A549 (cell line): ENCODE data around the gene B3GNT4. TPM values are rescaled to one million over a fixed set of nuclear protein-coding genes. Genes with fewer than 3 reads are reported as not detected.

Experiments used
- ATAC-seq, 2 experiments: fragments of 200-7000 bp in 1 of 2; fragments of >200 bp in 1 of 2; cut with Nextera tagmentation in 1 of 2; cut with Tn5 transposase in 1 of 2; 3 replicates each; pipeline versions ENCODE4 v1.8.0 to v1.9.1; 2018 to 2020; ENCODE audit warnings: mild to moderate bottlenecking in 1 of 2, moderate library complexity in 1 of 2
- CTCF ChIA-PET: fragments of 300-600 bp; sonication (Branson Sonifier 250); formaldehyde crosslinking; extraction: SDS; loops from one replicate; lab custom pipeline; 2021; ENCODE audit warnings: antibody characterized with exemption, inconsistent platforms; lab: Yijun Ruan, JAX
- POLR2A ChIA-PET: fragments of 350-600 bp; formaldehyde crosslinking; extraction: SDS; loops from one replicate; lab custom pipeline; 2021; ENCODE audit warnings: antibody characterized with exemption, inconsistent platforms; lab: Yijun Ruan, JAX
- DNase-seq, 2 experiments: peaks; one replicate each; pipeline versions ENCODE4 v3.0.0 to v3.0.0-alpha.2; 2011 to 2016; ENCODE audit warnings: low read depth in 1 of 2, low spot score in 1 of 2
- FAIRE-seq: peaks from 2 replicates; lab custom pipeline; 2011; peaks lifted over from hg19 to GRCh38; lab: Jason Lieb, UNC
- H3K27ac ChIP-seq, 2 experiments: fragments of >200 bp; sonication (Bioruptor Twin); formaldehyde crosslinking; 3 replicates each; pipeline ENCODE4 v1.5.1; 2016 to 2017
- H3K4me1 ChIP-seq: fragments of >200 bp; sonication (Bioruptor Twin); formaldehyde crosslinking; 3 replicates; pipeline ENCODE4 v1.6.1; 2016
- H3K4me2 ChIP-seq: fragments of >200 bp; sonication (Bioruptor Twin); formaldehyde crosslinking; 3 replicates; pipeline ENCODE4 v1.6.1; 2016
- H3K4me3 ChIP-seq: fragments of >200 bp; sonication (Bioruptor Twin); formaldehyde crosslinking; 3 replicates; pipeline ENCODE4 v1.5.1; 2016
- H3K9me3 ChIP-seq: fragments of >200 bp; sonication (Bioruptor Twin); formaldehyde crosslinking; 3 replicates; pipeline ENCODE4 v1.6.1; 2016
- BHLHE40 ChIP-seq: IDR thresholded peaks from 2 replicates; pipeline ENCODE4 v1.6.1; 2012; ENCODE audit warnings: low read depth, low read length, inconsistent platforms
- CBX2 ChIP-seq: fragments of 200-600 bp; sonication (generic); IDR thresholded peaks from 2 replicates; pipeline ENCODE4 v1.6.1; 2016; ENCODE audit warnings: low read depth, mild to moderate bottlenecking, borderline replicate concordance
- CBX8 ChIP-seq: fragments of 200-600 bp; sonication (generic); IDR thresholded peaks from 2 replicates; pipeline ENCODE4 v1.6.1; 2016
- CEBPB ChIP-seq, 2 experiments: fragments of >200 bp in 1 of 2; sonication (Bioruptor Twin) in 1 of 2; formaldehyde crosslinking in 1 of 2; IDR thresholded peaks; 2 replicates each; pipeline ENCODE4 v1.6.1; 2012 to 2016
- CHD2 ChIP-seq: fragments of 150-350 bp; IDR thresholded peaks from 2 replicates; pipeline ENCODE4 v1.6.1; 2014; ENCODE audit warnings: low read length; ENCODE audit not compliant: partially characterized antibody
- FOXS1 ChIP-seq: fragments of 250-450 bp; sonication (Bioruptor Pico); IDR thresholded peaks from 2 replicates; pipeline ENCODE4 v1.5.0; 2020; ENCODE audit warnings: mild to moderate bottlenecking, moderate library complexity
- HDAC2 ChIP-seq: fragments of 200-600 bp; sonication (generic); IDR thresholded peaks from 2 replicates; pipeline ENCODE4 v1.6.1; 2016
- HEYL ChIP-seq: fragments of 250-450 bp; sonication (Bioruptor Pico); IDR thresholded peaks from 2 replicates; pipeline ENCODE4 v1.8.0; 2021; ENCODE audit warnings: mild to moderate bottlenecking, moderate library complexity
- JUNB ChIP-seq: fragments of >200 bp; sonication (Bioruptor Twin); formaldehyde crosslinking; IDR thresholded peaks from 2 replicates; pipeline ENCODE4 v1.6.1; 2016
- PHF8 ChIP-seq: fragments of 200-600 bp; sonication (generic); IDR thresholded peaks from 2 replicates; pipeline ENCODE4 v1.6.1; 2016; ENCODE audit warnings: low read depth, mild to moderate bottlenecking, antibody characterized with exemption, moderate library complexity, borderline replicate concordance
- POLR2AphosphoS2 ChIP-seq: conservative IDR thresholded peaks from 2 replicates; pipeline ENCODE4 v1.6.1; 2012; ENCODE audit warnings: low read length, improper control_type of control experiment, inconsistent platforms
- RCOR1 ChIP-seq: fragments of 150-350 bp; IDR thresholded peaks from 2 replicates; pipeline ENCODE4 v1.6.1; 2014; ENCODE audit warnings: antibody characterized with exemption, low read length, low read depth
- ZC3H11A ChIP-seq: fragments of 450-650 bp; IDR thresholded peaks from 2 replicates; pipeline ENCODE4 v1.6.1; 2014; ENCODE audit warnings: antibody characterized with exemption, mild to moderate bottlenecking
- WGBS: methylation state at CpG from one replicate; pipeline ENCODE4 v1.1.6; 2017; ENCODE audit errors: missing lambda C conversion rate; 5-methylcytosine and 5-hydroxymethylcytosine counted together
- polyA plus RNA-seq, 4 experiments: library from polyadenylated mRNA; depleted of rRNA in 3 of 4; stranded (reverse); fragments of >200 nt; fragmentation: RNase III in 1 of 4; extraction: RNeasy Plus Mini Kit Qiagen cat#74134 plus additional on column Dnase treatment in 1 of 4; gene quantifications; 2 replicates in 3 of 4; 3 replicates in 1 of 4; pipeline ENCODE4 v1.2.3, GENCODE V29; 2011 to 2017
- TF ChIP-seq, protein P1 (sequence below): fragments of 450-650 bp; IDR thresholded peaks from 2 replicates; pipeline ENCODE4 v1.6.1; 2014; ENCODE audit warnings: antibody characterized with exemption
- TF ChIP-seq, protein P2 (sequence below): fragments of 250-450 bp; sonication (Bioruptor Pico); IDR thresholded peaks from 2 replicates; pipeline ENCODE4 v1.5.0; 2020; ENCODE audit warnings: low read depth, mild to moderate bottlenecking, moderate library complexity
- TF ChIP-seq, protein P3 (sequence below): IDR thresholded peaks from 2 replicates; pipeline ENCODE4 v1.6.1; 2012; ENCODE audit warnings: low read depth, borderline replicate concordance
- TF ChIP-seq, protein P4 (sequence below): fragments of >200 bp; sonication (Bioruptor Twin); formaldehyde crosslinking; IDR thresholded peaks from 2 replicates; pipeline ENCODE4 v1.6.1; 2016
- TF ChIP-seq, protein P5 (sequence below): fragments of 150-350 bp; IDR thresholded peaks from 2 replicates; pipeline ENCODE4 v1.6.1; 2014; ENCODE audit warnings: low read depth, mild to moderate bottlenecking, low read length

B3GNT4 gene
- polyA plus RNA-seq, 2 of the 4 experiments (the other 2 are of a cell fraction) = 0.74 to 1.2 TPM

DNA sequence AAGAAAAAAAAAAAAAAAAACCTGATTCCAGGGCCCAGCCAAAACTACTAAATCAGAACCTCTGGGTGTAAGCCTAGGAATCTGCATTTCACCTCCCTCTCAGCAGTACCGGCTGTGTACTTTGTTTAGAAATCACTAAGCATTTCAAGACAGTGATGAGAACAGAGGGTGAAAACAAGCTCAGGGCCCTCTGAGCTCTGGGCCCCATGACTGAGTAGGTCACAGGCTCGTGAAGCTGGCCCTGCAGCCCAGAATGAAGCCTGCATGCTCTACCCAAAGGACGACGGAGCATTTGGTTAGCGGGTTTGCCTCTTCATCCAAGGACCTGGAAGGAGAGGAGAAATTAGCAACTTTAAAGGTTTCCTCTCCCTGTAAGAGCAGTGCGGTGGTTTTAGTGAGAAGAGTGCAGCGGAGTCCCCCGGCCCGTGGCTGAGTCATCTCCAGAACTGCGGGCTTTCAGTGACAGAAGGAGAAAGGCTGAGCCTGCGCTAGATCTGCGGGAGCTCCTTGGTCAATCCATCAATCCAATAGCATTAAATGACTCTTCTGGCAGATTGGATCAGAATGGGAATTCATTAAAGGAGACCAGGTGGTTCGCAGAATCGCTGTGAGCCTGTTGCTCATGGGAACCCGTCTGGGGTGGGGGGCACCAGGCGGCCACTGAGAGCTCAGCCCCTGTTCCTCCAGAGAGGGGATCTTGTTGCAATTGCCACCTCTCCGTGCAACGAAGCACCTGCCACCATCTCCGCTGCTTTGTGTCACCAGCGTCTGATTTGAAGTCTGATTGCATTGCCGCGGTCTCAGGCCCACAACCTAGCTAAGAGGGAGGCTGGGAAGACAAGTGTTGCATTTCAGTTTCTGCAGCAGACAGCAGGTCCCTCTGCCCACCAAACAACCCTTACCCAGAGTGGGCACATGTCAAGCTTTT, 36.8 kb upstream of the B3GNT4 start:
- ATAC-seq (peak in 1 of 2 experiments; percentile 30; a peak in 2 of 6 replicates), FAIRE-seq (no peak)

DNA sequence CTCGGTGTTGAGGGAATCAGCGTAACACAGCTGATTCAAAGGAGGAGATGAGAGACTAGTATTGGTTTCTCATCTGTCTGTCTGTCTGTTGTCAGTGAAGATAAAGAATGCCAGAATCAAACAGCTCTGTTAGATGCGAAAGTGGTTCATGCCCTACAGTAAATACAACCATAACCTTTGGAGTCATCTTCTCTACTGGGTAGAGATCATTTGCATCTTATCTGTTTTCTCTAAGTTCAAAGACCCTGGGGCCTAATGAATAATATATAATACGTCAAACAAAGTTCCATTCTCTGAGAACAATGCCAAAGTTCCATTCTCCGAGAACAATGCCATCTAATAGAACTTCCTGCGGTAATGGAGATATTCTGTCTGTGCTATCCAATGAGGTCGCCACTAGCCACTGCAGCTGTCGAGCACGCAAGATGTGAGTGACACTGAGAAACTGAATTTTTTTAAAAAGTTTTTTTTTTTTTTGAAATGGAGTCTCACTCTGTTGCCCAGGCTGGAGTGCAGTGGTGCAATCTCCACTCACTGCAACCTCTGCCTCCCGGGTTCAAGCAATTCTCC, 36.1 kb upstream of the B3GNT4 start:
- DNase-seq (no peak), ATAC-seq (0 out of 6 replicates have a peak, but pooled peaks of 1 of the 2 experiments have one; percentile 19), FAIRE-seq (no peak)
- TF ChIP-seq HEYL (no peak), CHD2 (no peak), BHLHE40 (no peak)
- TF ChIP-seq, protein P1, sequence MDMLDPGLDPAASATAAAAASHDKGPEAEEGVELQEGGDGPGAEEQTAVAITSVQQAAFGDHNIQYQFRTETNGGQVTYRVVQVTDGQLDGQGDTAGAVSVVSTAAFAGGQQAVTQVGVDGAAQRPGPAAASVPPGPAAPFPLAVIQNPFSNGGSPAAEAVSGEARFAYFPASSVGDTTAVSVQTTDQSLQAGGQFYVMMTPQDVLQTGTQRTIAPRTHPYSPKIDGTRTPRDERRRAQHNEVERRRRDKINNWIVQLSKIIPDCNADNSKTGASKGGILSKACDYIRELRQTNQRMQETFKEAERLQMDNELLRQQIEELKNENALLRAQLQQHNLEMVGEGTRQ = no peak
- Histone ChIP-seq H3K27ac (no peak overlapping the region), H3K4me3 (no peak overlapping the region), H3K4me1 (no peaks in the 10 kb centered on the region), H3K9me3 (no peaks in the 10 kb centered on the region), H3K4me2 (no peak overlapping the region)
- ChIA-PET POLR2A (interaction anchor here (0.6 kb wide), 1 partner anchor 16 kb away, joined by 3 read pairs; no protein-coding TSS in a partner anchor), CTCF (interaction anchor here (0.6 to 2.2 kb wide), 6 partner anchors 16 to 138 kb away, joined by 3 to 15 read pairs (median 4); no protein-coding TSS in a partner anchor)
- 78% methylated on average over 10 of the region's 10 CpGs for WGBS

More for the DNA sequence above, 36.8 kb upstream of the B3GNT4 start:
- no peak for DNase-seq
- Histone ChIP-seq H3K4me1 (no peaks in the 10 kb centered on the region), H3K4me2 (no peak overlapping the region), H3K27ac (no peak overlapping the region), H3K4me3 (no peak overlapping the region), H3K9me3 (no peaks in the 10 kb centered on the region)
- POLR2A ChIA-PET = interaction anchor here (0.6 kb wide), 1 partner anchor 15 kb away, joined by 3 read pairs; no protein-coding TSS in a partner anchor
- 84% methylated on average over 22 of the region's 22 CpGs for WGBS
- CTCF ChIA-PET = interaction anchor here (0.6 to 2.2 kb wide), 8 partner anchors 16 to 137 kb away, joined by 3 to 15 read pairs (median 3); no protein-coding TSS in a partner anchor
- no peak for TF ChIP-seq CEBPB (IDR thresholded peaks at IDR 0.05)
- TF ChIP-seq, protein P2, sequence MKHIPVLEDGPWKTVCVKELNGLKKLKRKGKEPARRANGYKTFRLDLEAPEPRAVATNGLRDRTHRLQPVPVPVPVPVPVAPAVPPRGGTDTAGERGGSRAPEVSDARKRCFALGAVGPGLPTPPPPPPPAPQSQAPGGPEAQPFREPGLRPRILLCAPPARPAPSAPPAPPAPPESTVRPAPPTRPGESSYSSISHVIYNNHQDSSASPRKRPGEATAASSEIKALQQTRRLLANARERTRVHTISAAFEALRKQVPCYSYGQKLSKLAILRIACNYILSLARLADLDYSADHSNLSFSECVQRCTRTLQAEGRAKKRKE = no peak
- no peak for TF ChIP-seq POLR2AphosphoS2
- TF ChIP-seq, protein P3, sequence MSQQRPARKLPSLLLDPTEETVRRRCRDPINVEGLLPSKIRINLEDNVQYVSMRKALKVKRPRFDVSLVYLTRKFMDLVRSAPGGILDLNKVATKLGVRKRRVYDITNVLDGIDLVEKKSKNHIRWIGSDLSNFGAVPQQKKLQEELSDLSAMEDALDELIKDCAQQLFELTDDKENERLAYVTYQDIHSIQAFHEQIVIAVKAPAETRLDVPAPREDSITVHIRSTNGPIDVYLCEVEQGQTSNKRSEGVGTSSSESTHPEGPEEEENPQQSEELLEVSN = no peak
- TF ChIP-seq, protein P4, sequence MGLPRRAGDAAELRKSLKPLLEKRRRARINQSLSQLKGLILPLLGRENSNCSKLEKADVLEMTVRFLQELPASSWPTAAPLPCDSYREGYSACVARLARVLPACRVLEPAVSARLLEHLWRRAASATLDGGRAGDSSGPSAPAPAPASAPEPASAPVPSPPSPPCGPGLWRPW = no peak
- no peak for TF ChIP-seq JUNB
- no peak for TF ChIP-seq ZC3H11A
- TF ChIP-seq BHLHE40 = no peak
- no peak for TF ChIP-seq PHF8
- no peak for TF ChIP-seq CBX2
- no peak for TF ChIP-seq HDAC2
- no peak for TF ChIP-seq RCOR1
- TF ChIP-seq, protein P5, sequence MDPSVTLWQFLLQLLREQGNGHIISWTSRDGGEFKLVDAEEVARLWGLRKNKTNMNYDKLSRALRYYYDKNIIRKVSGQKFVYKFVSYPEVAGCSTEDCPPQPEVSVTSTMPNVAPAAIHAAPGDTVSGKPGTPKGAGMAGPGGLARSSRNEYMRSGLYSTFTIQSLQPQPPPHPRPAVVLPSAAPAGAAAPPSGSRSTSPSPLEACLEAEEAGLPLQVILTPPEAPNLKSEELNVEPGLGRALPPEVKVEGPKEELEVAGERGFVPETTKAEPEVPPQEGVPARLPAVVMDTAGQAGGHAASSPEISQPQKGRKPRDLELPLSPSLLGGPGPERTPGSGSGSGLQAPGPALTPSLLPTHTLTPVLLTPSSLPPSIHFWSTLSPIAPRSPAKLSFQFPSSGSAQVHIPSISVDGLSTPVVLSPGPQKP = no peak
- no peak for TF ChIP-seq CBX8
- TF ChIP-seq FOXS1 (CRISPR knock-in tag) = no peak
